ENCODE measurements around the gene TBC1D8B. TPM values are rescaled to one million over a fixed set of nuclear protein-coding genes. Genes with fewer than 3 reads are reported as not detected.
A peak's percentile ranks its signal among the peaks of the same experiment; 100 is the strongest.
"Not testable (repeated sequence)": the region's sequence is repeated elsewhere in the genome, so short reads cannot be mapped to it uniquely, and the experiment has no call there.

Gene TBC1D8B
- 1 to 10 TPM; 4.0 to 5.5 TPM for total RNA-seq
- 1.7 TPM for polyA plus RNA-seq (2013, experiment 1 of 2)
- 1.7 TPM for polyA plus RNA-seq (2013, experiment 2 of 2)
- long read RNA-seq, experiment 1, partial matches to known transcripts = 1 of 5 reads
- long read RNA-seq, experiment 1, other reads (novel, unspliced or antisense) = 4 of 5 reads
- long read RNA-seq, experiment 2, partial matches to known transcripts = 2 of 5 reads
- long read RNA-seq, experiment 2, other reads (novel, unspliced or antisense) = 3 of 5 reads
- long read RNA-seq, experiment 3, full-length matches to known transcripts = 6 of 10 reads
- long read RNA-seq, experiment 3, partial matches to known transcripts = 1 of 10 reads
- long read RNA-seq, experiment 3, other reads (novel, unspliced or antisense) = 3 of 10 reads
- long read RNA-seq, experiment 4, full-length matches to known transcripts = 2 of 7 reads
- long read RNA-seq, experiment 4, partial matches to known transcripts = 3 of 7 reads
- long read RNA-seq, experiment 4, other reads (novel, unspliced or antisense) = 2 of 7 reads

DNA sequence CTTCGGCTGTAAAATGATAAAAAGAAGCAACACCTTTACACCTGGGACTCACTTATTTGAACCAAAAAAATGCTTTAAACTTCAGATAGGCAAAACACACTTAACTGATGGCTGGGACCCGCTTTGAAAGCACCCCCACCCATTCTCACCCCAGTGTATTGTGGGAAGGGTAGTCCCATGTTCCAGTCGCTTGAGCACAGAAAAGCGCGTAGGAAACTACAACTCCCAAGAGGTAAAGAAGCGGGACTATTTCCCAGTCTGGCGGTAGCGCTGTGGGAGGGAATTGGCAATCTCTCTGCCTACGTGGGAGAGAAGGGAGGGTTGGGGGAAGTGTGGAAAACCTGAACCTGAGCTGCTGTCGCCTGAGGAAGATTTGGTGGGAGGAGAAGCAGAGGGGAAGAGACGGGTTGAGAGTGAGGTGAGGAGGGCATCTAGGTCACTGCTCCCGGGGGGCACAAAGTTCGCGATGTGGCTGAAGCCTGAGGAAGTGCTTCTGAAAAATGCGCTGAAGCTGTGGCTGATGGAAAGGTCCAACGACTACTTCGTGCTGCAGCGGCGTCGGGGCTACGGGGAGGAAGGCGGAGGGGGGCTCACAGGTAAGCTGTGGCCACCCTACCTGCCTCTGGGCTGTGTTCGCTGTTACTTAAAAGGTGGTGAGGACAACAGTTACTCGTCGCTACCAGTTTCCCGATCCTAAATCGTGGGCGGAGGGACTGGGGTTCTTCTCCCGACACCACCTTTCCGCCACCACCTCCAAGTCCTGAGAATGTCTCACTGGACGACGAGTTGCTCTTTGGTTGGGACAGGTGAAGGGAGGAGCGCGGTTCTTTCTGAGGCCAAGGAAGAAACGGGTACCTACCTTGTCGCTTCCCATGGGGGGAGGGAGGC is at the start of gene TBC1D8B:
TBC1D8B (plus strand) TSS at position 286 of the 888 bp plus-strand sequence; CDS start at position 467, 181 bp downstream.
- Mint-ChIP-seq H3K9me3 (peaks cover 43% of the 10 kb centered on the region), H3K4me1 (peaks cover 3% of the 10 kb centered on the region), H3K4me3 (peak within 1 kb of the TSS; percentile 89), H3K27ac (peak within 1 kb of the TSS; percentile 86), H3K27me3 (ENCODE audit: insufficient read depth) (peaks cover 31% of the 10 kb centered on the region), H3K36me3 (ENCODE audit: low read depth) (no peaks in the 10 kb centered on the region)
- no peak within 1 kb of the TSS for H3K27ac ChIP-seq (ENCODE audit: low read depth, low read length)
- WGBS, 2 experiments (ENCODE audit: insufficient coverage in 1 of 2, insufficient read length in 1 of 2) = 0% methylated on average over 1 to 34 of the region's 36 CpGs
- H3K9me3 ChIP-seq (ENCODE audit: control insufficient read depth, low read length) = no peaks in the 10 kb centered on the region
- TF ChIP-seq, protein P1, sequence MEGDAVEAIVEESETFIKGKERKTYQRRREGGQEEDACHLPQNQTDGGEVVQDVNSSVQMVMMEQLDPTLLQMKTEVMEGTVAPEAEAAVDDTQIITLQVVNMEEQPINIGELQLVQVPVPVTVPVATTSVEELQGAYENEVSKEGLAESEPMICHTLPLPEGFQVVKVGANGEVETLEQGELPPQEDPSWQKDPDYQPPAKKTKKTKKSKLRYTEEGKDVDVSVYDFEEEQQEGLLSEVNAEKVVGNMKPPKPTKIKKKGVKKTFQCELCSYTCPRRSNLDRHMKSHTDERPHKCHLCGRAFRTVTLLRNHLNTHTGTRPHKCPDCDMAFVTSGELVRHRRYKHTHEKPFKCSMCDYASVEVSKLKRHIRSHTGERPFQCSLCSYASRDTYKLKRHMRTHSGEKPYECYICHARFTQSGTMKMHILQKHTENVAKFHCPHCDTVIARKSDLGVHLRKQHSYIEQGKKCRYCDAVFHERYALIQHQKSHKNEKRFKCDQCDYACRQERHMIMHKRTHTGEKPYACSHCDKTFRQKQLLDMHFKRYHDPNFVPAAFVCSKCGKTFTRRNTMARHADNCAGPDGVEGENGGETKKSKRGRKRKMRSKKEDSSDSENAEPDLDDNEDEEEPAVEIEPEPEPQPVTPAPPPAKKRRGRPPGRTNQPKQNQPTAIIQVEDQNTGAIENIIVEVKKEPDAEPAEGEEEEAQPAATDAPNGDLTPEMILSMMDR (conservative IDR thresholded peaks at IDR 0.05) = no peak
- DNase-seq = peak; percentile 87
- peak within 1 kb of the TSS; percentile 57 for H3K9ac ChIP-seq (ENCODE audit: extremely low read depth, low read length, poor library complexity, severe bottlenecking)
- no peaks in the 10 kb centered on the region for H3K4me1 ChIP-seq (ENCODE audit: control insufficient read depth, insufficient read depth, low read length)
- H3K27me3 ChIP-seq (ENCODE audit: control insufficient read depth, insufficient read depth, low read length, poor library complexity, severe bottlenecking) = peaks cover 43% of the 10 kb centered on the region
- no peaks in the 10 kb centered on the region for H3K36me3 ChIP-seq (ENCODE audit: control insufficient read depth, insufficient read depth, low read length)
- H3K4me3 ChIP-seq (ENCODE audit: low read length) = peak within 1 kb of the TSS; percentile 89

DNA sequence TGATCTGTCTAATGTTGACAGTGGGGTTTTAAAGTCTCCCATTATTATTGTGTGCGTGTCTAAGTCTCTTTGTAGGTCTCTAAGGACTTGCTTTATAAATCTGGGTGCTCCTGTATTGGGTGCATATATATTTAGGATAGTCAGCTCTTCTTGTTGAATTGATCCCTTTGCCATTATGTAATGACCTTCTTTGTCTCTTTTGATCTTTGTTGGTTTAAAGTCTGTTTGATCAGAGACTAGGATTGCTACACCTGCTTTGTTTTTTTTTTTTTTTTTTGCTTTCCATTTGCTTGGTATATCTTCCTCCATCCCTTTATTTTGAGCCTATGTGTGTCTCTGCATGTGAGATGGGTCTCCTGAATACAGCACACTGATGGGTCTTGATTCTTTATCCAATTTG is 33.2 kb upstream of the TBC1D8B start:
- H3K36me3 Mint-ChIP-seq (ENCODE audit: low read depth); H3K4me3 Mint-ChIP-seq: not testable (repeated sequence)
- WGBS, 2 experiments (ENCODE audit: insufficient coverage in 1 of 2, insufficient read length in 1 of 2) = 90% methylated on average over 1 of the region's 1 CpG; no CpG with 5 or more reads in 1 of the 2 experiments

DNA sequence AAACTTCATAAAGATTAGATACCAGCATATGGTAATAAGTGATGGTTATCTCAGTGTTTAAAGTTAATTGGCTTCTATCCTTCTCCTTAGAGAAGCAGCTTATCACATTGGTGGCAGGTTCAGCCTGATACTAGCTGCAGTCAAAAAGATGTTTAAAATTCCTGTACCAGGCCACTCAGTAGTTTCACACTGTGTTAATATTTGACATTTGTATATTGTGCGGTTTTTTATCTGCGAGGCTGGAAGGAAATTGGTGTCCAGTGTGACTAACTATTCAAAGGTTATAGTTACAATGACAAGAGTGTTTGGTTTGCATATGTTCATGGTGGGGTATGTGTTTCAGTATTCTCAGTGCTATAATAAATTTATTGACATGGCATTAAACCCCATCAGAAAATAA is 27.5 kb upstream of the TBC1D8B start:
- Mint-ChIP-seq H3K4me1 (no peaks in the 10 kb centered on the region), H3K27me3 (ENCODE audit: insufficient read depth) (no peaks in the 10 kb centered on the region), H3K36me3 (ENCODE audit: low read depth) (no peaks in the 10 kb centered on the region), H3K4me3 (no peak overlapping the region), H3K27ac (no peak overlapping the region), H3K9me3 (peaks cover 42% of the 10 kb centered on the region)
- no peak overlapping the region for H3K4me3 ChIP-seq (ENCODE audit: low read length)
- H3K27me3 ChIP-seq (ENCODE audit: control insufficient read depth, insufficient read depth, low read length, poor library complexity, severe bottlenecking) = no peaks in the 10 kb centered on the region
- no peak for DNase-seq
- no peak overlapping the region for H3K27ac ChIP-seq (ENCODE audit: low read depth, low read length)
- TF ChIP-seq, protein P1 (conservative IDR thresholded peaks at IDR 0.05) = no peak
- no peaks in the 10 kb centered on the region for H3K9me3 ChIP-seq (ENCODE audit: control insufficient read depth, low read length)
- H3K36me3 ChIP-seq (ENCODE audit: control insufficient read depth, insufficient read depth, low read length) = no peaks in the 10 kb centered on the region
- 96% methylated on average over 2 of the region's 2 CpGs; no CpG with 5 or more reads in 1 of the 2 experiments for WGBS, 2 experiments (ENCODE audit: insufficient coverage in 1 of 2, insufficient read length in 1 of 2)
- no peak overlapping the region for H3K9ac ChIP-seq (ENCODE audit: extremely low read depth, low read length, poor library complexity, severe bottlenecking)
- H3K4me1 ChIP-seq (ENCODE audit: control insufficient read depth, insufficient read depth, low read length) = no peaks in the 10 kb centered on the region

More for the DNA sequence above, 33.2 kb upstream of the TBC1D8B start:
- H3K9ac ChIP-seq (ENCODE audit: extremely low read depth, low read length, poor library complexity, severe bottlenecking); DNase-seq; H3K9me3 ChIP-seq (ENCODE audit: control insufficient read depth, low read length); H3K27ac Mint-ChIP-seq; H3K27ac ChIP-seq (ENCODE audit: low read depth, low read length); H3K27me3 Mint-ChIP-seq (ENCODE audit: insufficient read depth); H3K4me1 Mint-ChIP-seq; H3K36me3 ChIP-seq (ENCODE audit: control insufficient read depth, insufficient read depth, low read length); H3K4me1 ChIP-seq (ENCODE audit: control insufficient read depth, insufficient read depth, low read length); H3K4me3 ChIP-seq (ENCODE audit: low read length); H3K27me3 ChIP-seq (ENCODE audit: control insufficient read depth, insufficient read depth, low read length, poor library complexity, severe bottlenecking): not testable (repeated sequence)
- peaks cover 68% of the 10 kb centered on the region for H3K9me3 Mint-ChIP-seq
